Gastrocnemius medialis (tissue), 4 donors: ENCODE results near the gene N4BP2L1. TPM values are rescaled to one million over a fixed set of nuclear protein-coding genes. Genes with fewer than 3 reads are reported as not detected.

ENCODE experiments used
- ATAC-seq, 2 donors: fragments of 150-250 bp; one replicate each; pipeline ENCODE4 v1.9.1; 2016
- DNase-seq, 2 donors: peaks; one replicate each; pipeline ENCODE4 v3.0.0-alpha.2; 2019
- H3K27ac ChIP-seq, 4 donors: fragments of 200-600 bp; sonication (generic); 1 replicate in 1 of 4; 2 replicates in 3 of 4; pipeline ENCODE4 v1.5.1; 2016 to 2018; ENCODE audit warnings: mild to moderate bottlenecking in 2 of 4, moderate library complexity in 1 of 4
- H3K27me3 ChIP-seq, 3 donors: fragments of 200-600 bp; sonication (generic) in 2 of 3; 1 replicate in 1 of 3; 2 replicates in 2 of 3; pipeline versions ENCODE4 v1.5.1 to v1.6.0; 2016 to 2019; ENCODE audit warnings: mild to moderate bottlenecking in 1 of 3, moderate library complexity in 1 of 3
- H3K36me3 ChIP-seq, 2 donors: fragments of 200-600 bp; sonication (generic) in 1 of 2; one replicate each; pipeline ENCODE4 v1.5.1; 2017 to 2018
- H3K4me1 ChIP-seq, 2 donors: fragments of 200-600 bp; sonication (generic) in 1 of 2; one replicate each; pipeline ENCODE4 v1.5.1; 2016 to 2017; ENCODE audit warnings: mild to moderate bottlenecking in 2 of 2
- H3K4me3 ChIP-seq, 4 donors: fragments of 200-600 bp; sonication (generic) in 3 of 4; 1 replicate in 1 of 4; 2 replicates in 3 of 4; pipeline ENCODE4 v1.5.1; 2016 to 2019; ENCODE audit warnings: mild to moderate bottlenecking in 2 of 4
- H3K9me3 ChIP-seq, 3 donors: fragments of 200-600 bp; sonication (generic) in 2 of 3; 1 replicate in 1 of 3; 2 replicates in 2 of 3; pipeline ENCODE4 v1.5.1; 2016 to 2019
- POLR2A ChIP-seq, 2 donors: fragments of 450-650 bp; IDR thresholded peaks; one replicate each; pipeline ENCODE4 v1.6.1; 2017; ENCODE audit warnings: antibody characterized with exemption in 2 of 2, mild to moderate bottlenecking in 2 of 2, moderate library complexity in 2 of 2
- in situ Hi-C, 4 donors: fragments of 200-750 bp; cut with MboI; loops; one replicate each; pipeline versions ENCODE4 v1.15.0 to v1.8.0; 2017; ENCODE audit warnings: low sequenced_read_pairs in 4 of 4
- intact Hi-C: fragments of 100-400 bp; cut with DNase I; formaldehyde crosslinking; loops from one replicate; pipeline ENCODE4 v1.15.1; 2023; ENCODE audit warnings: low total_unique reads
- total RNA-seq, 4 donors: library from RNA; depleted of rRNA; stranded (reverse); fragments of >200 nt; gene quantifications; one replicate each; pipeline versions ENCODE4 v1.1.0 to v1.2.3, GENCODE V29; 2016
- TF ChIP-seq, protein P1 (sequence below), 5 experiments: fragments of 450-650 bp in 3 of 5; fragments of 200-600 bp in 2 of 5; sonication (generic) in 2 of 5; IDR thresholded peaks in 4 of 5; conservative IDR thresholded peaks in 1 of 5; 1 replicate in 4 of 5; 2 replicates in 1 of 5; pipeline ENCODE4 v1.5.1; 2016 to 2019; ENCODE audit warnings: antibody characterized with exemption in 5 of 5, mild to moderate bottlenecking in 3 of 5, moderate library complexity in 3 of 5

The N4BP2L1 gene
- total RNA-seq, 4 donors from 2014 or later: 6.5 to 10.0 (median 7.2) TPM

DNA sequence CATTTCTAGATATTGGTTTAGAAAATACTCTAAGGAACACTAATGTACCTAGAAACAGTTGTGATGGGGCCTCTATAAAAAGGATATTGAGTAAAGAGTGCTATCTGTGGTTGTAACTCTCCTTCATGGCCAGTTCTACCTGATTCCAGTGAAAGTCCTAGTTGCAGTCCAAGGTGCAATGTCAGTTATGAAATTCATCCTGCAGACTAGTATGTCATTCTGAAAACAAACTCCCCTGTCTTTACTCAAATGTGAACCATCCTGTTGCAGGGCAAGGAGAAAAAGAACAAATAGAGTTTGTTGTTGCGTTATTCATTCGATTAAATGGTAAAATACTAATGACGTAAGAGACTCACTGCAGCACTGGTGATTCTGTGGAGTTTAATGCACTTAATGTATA, 18.3 kb upstream of the N4BP2L1 start:
- no peak overlapping the region for H3K27ac ChIP-seq
- peaks cover 0 to 7% of the 10 kb centered on the region in 2 donors for H3K36me3 ChIP-seq
- ATAC-seq (no peak), DNase-seq (no peak)
- H3K4me1 ChIP-seq: peaks cover 0 to 18% of the 10 kb centered on the region in 2 donors
- no peaks in the 10 kb centered on the region for H3K9me3 ChIP-seq
- intact Hi-C loops (no loop called here), in situ Hi-C loops (no loop called here)
- H3K4me3 ChIP-seq: no peak overlapping the region
- TF ChIP-seq, protein P1, sequence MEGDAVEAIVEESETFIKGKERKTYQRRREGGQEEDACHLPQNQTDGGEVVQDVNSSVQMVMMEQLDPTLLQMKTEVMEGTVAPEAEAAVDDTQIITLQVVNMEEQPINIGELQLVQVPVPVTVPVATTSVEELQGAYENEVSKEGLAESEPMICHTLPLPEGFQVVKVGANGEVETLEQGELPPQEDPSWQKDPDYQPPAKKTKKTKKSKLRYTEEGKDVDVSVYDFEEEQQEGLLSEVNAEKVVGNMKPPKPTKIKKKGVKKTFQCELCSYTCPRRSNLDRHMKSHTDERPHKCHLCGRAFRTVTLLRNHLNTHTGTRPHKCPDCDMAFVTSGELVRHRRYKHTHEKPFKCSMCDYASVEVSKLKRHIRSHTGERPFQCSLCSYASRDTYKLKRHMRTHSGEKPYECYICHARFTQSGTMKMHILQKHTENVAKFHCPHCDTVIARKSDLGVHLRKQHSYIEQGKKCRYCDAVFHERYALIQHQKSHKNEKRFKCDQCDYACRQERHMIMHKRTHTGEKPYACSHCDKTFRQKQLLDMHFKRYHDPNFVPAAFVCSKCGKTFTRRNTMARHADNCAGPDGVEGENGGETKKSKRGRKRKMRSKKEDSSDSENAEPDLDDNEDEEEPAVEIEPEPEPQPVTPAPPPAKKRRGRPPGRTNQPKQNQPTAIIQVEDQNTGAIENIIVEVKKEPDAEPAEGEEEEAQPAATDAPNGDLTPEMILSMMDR (IDR thresholded peaks at IDR 0.05 in 4 of 5, conservative IDR thresholded peaks at IDR 0.05 in 1 of 5): no peak
- no peak for TF ChIP-seq POLR2A (IDR thresholded peaks at IDR 0.05)
- no peaks in the 10 kb centered on the region for H3K27me3 ChIP-seq

DNA sequence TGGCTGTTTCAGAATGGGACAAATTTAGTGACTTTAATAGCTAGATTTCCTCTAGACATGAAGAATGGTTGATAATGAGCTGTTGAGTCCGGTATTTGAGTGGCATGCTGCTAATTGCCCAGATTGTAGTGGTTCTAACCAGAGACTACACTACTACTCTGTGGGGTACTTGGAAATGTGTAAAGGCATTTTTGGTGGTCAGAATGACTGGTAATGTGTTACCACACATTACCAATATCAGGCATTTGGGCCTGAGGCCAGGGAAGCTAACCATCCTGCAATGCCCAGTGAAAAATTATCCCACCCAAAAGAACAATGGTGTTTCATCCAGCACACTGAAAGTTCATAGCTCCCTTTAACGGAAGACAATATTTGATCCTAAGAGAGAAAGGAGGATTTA, 17.5 kb upstream of the N4BP2L1 start:
- intact Hi-C loops: no loop called here
- ATAC-seq: no peak
- Histone ChIP-seq H3K9me3 (no peaks in the 10 kb centered on the region), H3K4me1 (peaks cover 0 to 18% of the 10 kb centered on the region in 2 donors), H3K36me3 (peaks cover 0 to 7% of the 10 kb centered on the region in 2 donors), H3K4me3 (no peak overlapping the region), H3K27me3 (no peaks in the 10 kb centered on the region), H3K27ac (no peak overlapping the region)
- no peak for DNase-seq
- TF ChIP-seq POLR2A (IDR thresholded peaks at IDR 0.05): no peak
- TF ChIP-seq, protein P1 (IDR thresholded peaks at IDR 0.05 in 4 of 5, conservative IDR thresholded peaks at IDR 0.05 in 1 of 5): no peak
- in situ Hi-C loops: no loop called here

DNA sequence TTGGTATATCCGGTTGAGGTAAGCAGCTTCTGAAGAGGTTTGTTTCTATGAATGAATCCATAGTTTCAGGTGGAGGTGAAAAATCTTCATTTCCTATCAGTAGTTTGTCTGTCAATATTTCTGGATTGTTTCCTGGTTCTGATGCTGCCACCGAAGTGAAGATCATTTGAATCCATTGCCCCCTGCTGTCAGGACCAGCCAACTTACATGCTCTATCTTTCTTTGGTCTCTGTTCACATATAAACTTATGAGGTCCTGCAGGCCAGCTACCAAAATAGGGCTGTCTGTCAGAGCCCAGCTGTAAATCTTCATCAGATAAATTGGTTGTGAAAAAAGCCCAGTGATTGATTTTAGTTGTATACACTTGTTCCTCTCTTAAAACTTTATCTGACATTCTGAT, 15.2 kb upstream of the N4BP2L1 start:
- no peak for DNase-seq
- Histone ChIP-seq H3K4me1 (peaks cover 0 to 11% of the 10 kb centered on the region in 2 donors), H3K27ac (no peak overlapping the region), H3K9me3 (no peaks in the 10 kb centered on the region), H3K27me3 (no peaks in the 10 kb centered on the region), H3K36me3 (peaks cover 0 to 7% of the 10 kb centered on the region in 2 donors), H3K4me3 (no peak overlapping the region)
- intact Hi-C loops (no loop called here), in situ Hi-C loops (no loop called here)
- ATAC-seq: no peak
- TF ChIP-seq, protein P1 (IDR thresholded peaks at IDR 0.05 in 4 of 5, conservative IDR thresholded peaks at IDR 0.05 in 1 of 5): peak in 2 of 5 experiments; percentile 21 to 34
- TF ChIP-seq POLR2A (IDR thresholded peaks at IDR 0.05): no peak

DNA sequence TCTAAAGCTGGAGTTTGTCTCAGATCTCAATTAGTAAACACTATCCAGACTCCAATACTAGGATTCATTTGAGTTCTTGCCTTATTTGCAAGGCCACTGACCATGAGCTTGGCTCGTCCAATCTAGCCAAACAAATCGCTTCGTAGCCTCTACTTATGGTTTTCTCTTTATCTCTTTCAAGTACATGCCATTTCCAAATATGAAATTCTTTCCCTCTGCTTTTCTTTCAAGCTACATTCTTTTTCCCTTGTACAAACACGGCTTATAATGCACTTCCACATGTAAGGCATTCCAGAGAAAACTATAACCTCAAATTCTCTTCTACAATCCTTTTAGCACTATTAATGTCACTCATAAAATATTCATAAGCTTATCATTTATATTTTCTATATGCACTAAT, 10.9 kb upstream of the N4BP2L1 start:
- H3K36me3 ChIP-seq: peaks cover 0 to 29% of the 10 kb centered on the region in 2 donors
- in situ Hi-C loops (no loop called here), intact Hi-C loops (no loop called here)

More for the DNA sequence above, 10.9 kb upstream of the N4BP2L1 start:
- no peak for ATAC-seq
- Histone ChIP-seq H3K4me1 (no peaks in the 10 kb centered on the region), H3K27me3 (no peaks in the 10 kb centered on the region), H3K9me3 (no peaks in the 10 kb centered on the region), H3K27ac (no peak overlapping the region), H3K4me3 (no peak overlapping the region)
- TF ChIP-seq, protein P1 (IDR thresholded peaks at IDR 0.05 in 4 of 5, conservative IDR thresholded peaks at IDR 0.05 in 1 of 5): no peak
- no peak for TF ChIP-seq POLR2A (IDR thresholded peaks at IDR 0.05)
- no peak for DNase-seq
